Measurements from ENCODE around the gene LAMA5. TPM values are rescaled to one million over a fixed set of nuclear protein-coding genes. Genes with fewer than 3 reads are reported as not detected.

The LAMA5 gene
- total RNA-seq, 1 donor from 2014 or later: 150 TPM

DNA sequence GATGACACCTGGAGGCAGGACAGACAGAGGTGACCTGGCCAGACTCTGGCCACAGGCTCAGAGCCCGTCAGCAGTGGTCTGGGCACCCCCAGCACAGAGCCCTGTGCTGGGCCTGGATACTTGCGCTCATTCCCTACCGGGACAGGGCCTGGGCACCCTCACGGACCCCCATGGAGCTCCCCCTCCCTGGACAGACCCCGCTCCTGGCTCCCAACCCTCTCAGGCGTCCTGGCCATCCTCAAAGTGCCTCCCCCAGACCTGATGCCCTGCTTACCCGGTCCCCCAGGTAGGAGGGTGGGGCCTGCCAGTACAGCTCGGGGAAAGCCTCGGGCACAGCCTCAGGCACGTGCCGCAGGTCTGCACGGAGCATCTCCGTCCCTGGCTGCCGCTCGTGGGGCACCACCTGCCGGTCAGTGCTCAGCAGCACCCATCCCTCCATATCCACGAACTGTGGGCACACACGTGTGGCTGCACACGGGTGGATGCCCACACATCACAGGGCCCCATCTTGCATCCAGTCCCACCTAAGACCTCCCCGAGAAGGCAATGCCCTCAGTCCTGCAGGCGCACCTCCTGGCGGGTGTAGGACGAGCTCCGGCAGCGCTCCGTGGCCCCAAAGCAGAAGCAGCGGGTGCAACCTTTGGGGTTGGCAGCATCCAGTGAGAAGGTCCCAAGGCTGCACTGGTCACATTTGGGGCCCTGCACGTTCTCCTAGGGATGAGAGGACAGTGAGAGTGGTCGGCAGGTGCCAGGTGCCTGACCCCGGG, 40.0 kb downstream of the LAMA5 start:
- Histone ChIP-seq H3K27me3 (no peaks in the 10 kb centered on the region), H3K27ac (no peak overlapping the region), H3K36me3 (peaks cover 0 to 48% of the 10 kb centered on the region in 2 donors), H3K4me3 (no peak overlapping the region), H3K9me3 (no peaks in the 10 kb centered on the region), H3K4me1 (no peaks in the 10 kb centered on the region)
- intact Hi-C loops (cut with DNase I): no loop called here
- DNase-seq (ENCODE audit: extremely low spot score in 2 of 2): no peak
- TF ChIP-seq POLR2AphosphoS5 (IDR thresholded peaks at IDR 0.05; ENCODE audit: insufficient read depth in 1 of 2, low read depth in 1 of 2) (no peak), POLR2A (IDR thresholded peaks at IDR 0.05) (no peak)
- TF ChIP-seq, protein P1, sequence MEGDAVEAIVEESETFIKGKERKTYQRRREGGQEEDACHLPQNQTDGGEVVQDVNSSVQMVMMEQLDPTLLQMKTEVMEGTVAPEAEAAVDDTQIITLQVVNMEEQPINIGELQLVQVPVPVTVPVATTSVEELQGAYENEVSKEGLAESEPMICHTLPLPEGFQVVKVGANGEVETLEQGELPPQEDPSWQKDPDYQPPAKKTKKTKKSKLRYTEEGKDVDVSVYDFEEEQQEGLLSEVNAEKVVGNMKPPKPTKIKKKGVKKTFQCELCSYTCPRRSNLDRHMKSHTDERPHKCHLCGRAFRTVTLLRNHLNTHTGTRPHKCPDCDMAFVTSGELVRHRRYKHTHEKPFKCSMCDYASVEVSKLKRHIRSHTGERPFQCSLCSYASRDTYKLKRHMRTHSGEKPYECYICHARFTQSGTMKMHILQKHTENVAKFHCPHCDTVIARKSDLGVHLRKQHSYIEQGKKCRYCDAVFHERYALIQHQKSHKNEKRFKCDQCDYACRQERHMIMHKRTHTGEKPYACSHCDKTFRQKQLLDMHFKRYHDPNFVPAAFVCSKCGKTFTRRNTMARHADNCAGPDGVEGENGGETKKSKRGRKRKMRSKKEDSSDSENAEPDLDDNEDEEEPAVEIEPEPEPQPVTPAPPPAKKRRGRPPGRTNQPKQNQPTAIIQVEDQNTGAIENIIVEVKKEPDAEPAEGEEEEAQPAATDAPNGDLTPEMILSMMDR (IDR thresholded peaks at IDR 0.05): no peak

DNA sequence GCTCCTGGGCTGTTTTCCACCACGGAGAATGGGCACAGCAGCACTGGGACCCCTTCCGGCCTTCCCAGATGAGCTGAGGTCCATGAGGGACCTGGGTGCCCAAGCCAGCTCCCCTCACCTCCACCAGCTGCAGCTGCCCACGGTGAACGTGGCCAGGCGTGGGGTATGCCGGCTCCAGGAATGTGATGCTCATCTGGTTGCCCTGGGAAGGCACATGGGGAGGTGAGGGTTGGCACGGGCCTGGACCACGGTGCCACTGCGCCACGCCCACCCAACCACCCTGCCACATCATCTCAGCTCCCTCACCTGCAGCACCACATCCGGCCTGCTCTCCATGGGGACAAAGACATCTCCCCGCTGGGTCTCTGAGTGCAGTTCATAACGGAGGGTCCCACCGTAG, 40.6 kb downstream of the LAMA5 start:
- Histone ChIP-seq H3K9me3 (no peaks in the 10 kb centered on the region), H3K27me3 (no peaks in the 10 kb centered on the region), H3K27ac (no peak overlapping the region), H3K4me1 (no peaks in the 10 kb centered on the region), H3K4me3 (no peak overlapping the region), H3K36me3 (peaks cover 0 to 42% of the 10 kb centered on the region in 2 donors)
- intact Hi-C loops (cut with DNase I): no loop called here
- no peak for TF ChIP-seq POLR2AphosphoS5 (IDR thresholded peaks at IDR 0.05; ENCODE audit: insufficient read depth in 1 of 2, low read depth in 1 of 2)
- TF ChIP-seq POLR2A (IDR thresholded peaks at IDR 0.05): no peak
- TF ChIP-seq, protein P1 (IDR thresholded peaks at IDR 0.05): no peak
- no peak for DNase-seq (ENCODE audit: extremely low spot score in 2 of 2)

DNA sequence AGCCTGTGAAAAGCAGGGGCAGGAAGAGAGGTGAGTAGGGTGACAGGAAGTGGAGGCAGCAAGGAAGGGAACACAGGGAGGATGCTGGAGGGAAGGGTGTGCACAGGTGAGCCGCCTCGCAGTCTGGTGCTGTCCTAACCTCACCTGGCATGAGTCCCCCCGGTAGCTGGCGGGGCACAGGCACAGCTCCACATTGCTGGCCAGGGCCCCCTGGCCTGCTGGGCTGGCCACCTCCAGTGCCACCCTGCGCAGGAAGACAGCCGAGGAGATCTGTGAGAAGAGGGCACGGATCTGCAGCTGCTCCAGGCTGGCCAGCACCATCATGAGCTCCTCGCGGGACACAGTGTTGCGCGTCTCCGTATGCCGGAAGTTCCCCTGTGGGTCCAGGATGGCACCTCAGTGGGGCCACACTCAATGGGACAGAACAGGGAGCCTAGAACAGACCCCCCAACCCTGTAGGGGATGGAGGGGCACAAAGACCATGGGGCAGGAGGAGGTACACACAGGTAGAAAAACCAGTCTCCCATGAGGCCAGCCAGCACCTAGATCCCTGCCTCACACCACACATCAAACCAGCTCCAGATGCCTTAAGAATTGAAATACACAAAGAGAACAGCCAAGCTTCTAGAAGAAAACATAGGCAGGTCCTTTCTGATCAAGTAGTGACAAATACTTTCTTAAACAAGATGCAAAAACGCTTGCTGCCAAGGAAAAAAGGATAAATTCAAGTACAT, 41.8 kb downstream of the LAMA5 start:
- intact Hi-C loops (cut with DNase I): no loop called here
- TF ChIP-seq POLR2A (IDR thresholded peaks at IDR 0.05) (no peak), POLR2AphosphoS5 (IDR thresholded peaks at IDR 0.05; ENCODE audit: insufficient read depth in 1 of 2, low read depth in 1 of 2) (no peak)
- TF ChIP-seq, protein P1 (IDR thresholded peaks at IDR 0.05): no peak
- H3K36me3 ChIP-seq: peaks cover 0 to 37% of the 10 kb centered on the region in 2 donors

DNA sequence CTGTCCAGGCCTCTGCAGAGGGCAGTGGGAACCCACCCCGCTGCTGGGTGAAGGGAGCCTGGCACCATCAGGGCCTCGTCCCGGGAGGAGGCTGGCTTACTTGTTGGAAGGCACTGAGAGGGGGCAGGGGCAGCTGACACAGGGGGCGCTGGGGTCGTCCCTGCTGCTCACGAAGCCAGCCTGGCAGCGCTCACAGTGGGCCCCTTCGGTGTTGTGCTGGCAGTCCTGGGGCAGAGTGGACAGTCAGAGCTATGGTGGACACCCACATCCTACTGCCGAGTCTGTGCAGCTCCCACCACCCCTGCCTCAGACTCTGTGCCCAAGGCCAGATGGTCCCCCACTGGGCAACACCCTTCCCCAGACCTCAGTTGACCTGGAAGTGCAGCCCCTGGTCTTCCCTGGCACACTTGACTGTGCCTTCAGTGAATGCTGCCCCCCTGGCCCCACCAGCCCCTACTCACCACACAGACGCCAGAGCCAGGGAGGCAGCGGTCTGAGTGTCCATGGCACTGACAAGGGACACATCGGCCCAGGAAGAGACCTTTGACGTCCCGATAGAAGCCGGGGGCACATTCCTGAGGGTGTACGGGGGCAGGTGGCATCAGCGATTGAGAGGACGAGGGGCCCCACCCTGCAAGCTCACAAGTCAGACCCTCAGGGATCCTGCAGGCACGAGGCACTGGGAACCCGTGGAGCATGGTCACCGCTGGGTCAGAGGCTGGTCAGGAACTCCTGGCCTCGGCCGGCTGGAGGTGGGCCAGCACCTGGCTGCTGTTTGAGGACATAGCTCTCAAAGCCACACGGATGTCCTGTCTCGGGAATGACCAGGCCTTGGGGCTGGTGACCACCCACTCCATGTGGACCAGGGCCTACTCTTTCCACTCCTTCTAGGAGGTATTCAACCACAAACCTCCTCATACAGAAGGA, 42.9 kb downstream of the LAMA5 start:
- no peak overlapping the region for H3K4me3 ChIP-seq
- H3K9me3 ChIP-seq: no peaks in the 10 kb centered on the region
- no peaks in the 10 kb centered on the region for H3K4me1 ChIP-seq
- no peak for TF ChIP-seq POLR2AphosphoS5 (IDR thresholded peaks at IDR 0.05; ENCODE audit: insufficient read depth in 1 of 2, low read depth in 1 of 2)
- H3K27ac ChIP-seq: no peak overlapping the region
- intact Hi-C loops (cut with DNase I): no loop called here
- peaks cover 0 to 27% of the 10 kb centered on the region in 2 donors for H3K36me3 ChIP-seq
- no peaks in the 10 kb centered on the region for H3K27me3 ChIP-seq
- DNase-seq (ENCODE audit: extremely low spot score in 2 of 2): no peak

More for the DNA sequence above, 41.8 kb downstream of the LAMA5 start:
- Histone ChIP-seq H3K4me3 (no peak overlapping the region), H3K4me1 (no peaks in the 10 kb centered on the region), H3K9me3 (no peaks in the 10 kb centered on the region), H3K27ac (no peak overlapping the region), H3K27me3 (no peaks in the 10 kb centered on the region)
- DNase-seq (ENCODE audit: extremely low spot score in 2 of 2): no peak

All from vagina (tissue), 2 donors.